ENCODE data around the gene CD82. TPM values are rescaled to one million over a fixed set of nuclear protein-coding genes. Genes with fewer than 3 reads are reported as not detected.

CD82 gene
- total and polyA plus RNA-seq, 2 of the 13 experiments (the other 11 are each of a cell fraction or from before 2014, with no cell fraction given): 0.05 TPM; not detected in 1

- TF ChIP-seq ZNF549 (CRISPR knock-in tag; IDR thresholded peaks at IDR 0.05) (no peak), PTBP1 (IDR thresholded peaks at IDR 0.05; ENCODE audit: low read depth, low read length, poor library complexity, severe bottlenecking) (no peak), HIVEP1 (CRISPR knock-in tag; IDR thresholded peaks at IDR 0.05) (no peak), GPN1 (CRISPR knock-in tag; IDR thresholded peaks at IDR 0.05; ENCODE audit: borderline replicate concordance) (no peak)
Observed at GRCh38 chr11:44532809-44533208, 32.7 kb upstream of the CD82 start (continued).

DNA sequence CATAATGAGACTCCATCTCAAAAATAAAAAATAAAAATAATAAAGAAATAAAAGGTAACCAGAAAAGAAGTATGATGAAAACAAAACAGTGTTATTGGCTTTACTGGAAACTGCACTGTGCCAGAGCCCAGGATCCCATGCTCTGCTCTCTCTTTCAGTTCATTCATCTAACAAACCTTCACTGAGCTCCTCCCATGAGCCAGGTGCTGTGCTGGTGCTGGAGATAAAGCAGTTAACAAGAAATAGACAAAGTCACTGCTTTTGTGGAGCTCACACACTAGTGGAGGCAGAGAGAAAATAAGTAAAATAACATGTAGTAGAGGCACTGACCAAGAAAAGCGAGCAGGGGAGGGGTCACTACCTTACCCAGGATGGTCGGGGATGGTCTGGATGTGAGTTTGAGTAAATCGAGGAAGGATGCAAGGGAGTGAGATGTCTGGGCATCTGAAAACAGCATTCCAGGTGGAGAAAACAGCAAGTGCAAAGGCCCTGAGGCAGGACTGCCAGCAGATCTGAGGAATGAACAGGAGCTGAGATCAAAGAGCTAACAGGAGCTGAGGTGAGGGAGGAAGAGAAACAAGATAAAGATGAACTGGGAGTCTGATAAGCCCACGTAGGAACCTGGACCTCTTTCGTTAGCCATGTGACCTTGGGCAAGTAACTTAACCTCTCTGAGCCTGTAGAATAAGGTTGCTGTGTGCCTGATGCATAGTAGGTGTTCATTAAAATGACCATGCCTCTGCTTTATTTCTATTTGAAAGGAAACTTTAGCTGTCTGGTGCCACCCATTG is 31.3 kb upstream of the CD82 start:
- no peak overlapping the region for H3K4me2 ChIP-seq (ENCODE audit: low read depth, low read length)
- no peak overlapping the region for H2AFZ ChIP-seq (ENCODE audit: low read length)
- no peak for TF ChIP-seq ZNF225 (CRISPR knock-in tag; IDR thresholded peaks at IDR 0.05)
- TF ChIP-seq ZNF678 (CRISPR knock-in tag; IDR thresholded peaks at IDR 0.05): no peak
- TF ChIP-seq ZNF12 (CRISPR knock-in tag; IDR thresholded peaks at IDR 0.05): no peak
- TF ChIP-seq NR0B2 (CRISPR knock-in tag; IDR thresholded peaks at IDR 0.05): no peak
- TF ChIP-seq PCBP2 (optimal IDR thresholded peaks at IDR 0.05; ENCODE audit: low read depth, low read length, poor library complexity, severe bottlenecking): no peak
- TF ChIP-seq JDP2 (CRISPR knock-in tag; IDR thresholded peaks at IDR 0.05; ENCODE audit: borderline replicate concordance): no peak
- TF ChIP-seq ZNF296 (CRISPR knock-in tag; conservative IDR thresholded peaks at IDR 0.05): no peak
- TF ChIP-seq PAWR (CRISPR knock-in tag; IDR thresholded peaks at IDR 0.05; ENCODE audit: borderline replicate concordance): no peak
- TF ChIP-seq HDAC6 (IDR thresholded peaks at IDR 0.05; ENCODE audit: low read depth, low read length): no peak
- TF ChIP-seq MLLT10 (CRISPR knock-in tag; IDR thresholded peaks at IDR 0.05): no peak
- DNase-seq (ENCODE audit: low spot score): no peak
- H3K27ac ChIP-seq (ENCODE audit: extremely low read length, insufficient read depth, low read length): no peak overlapping the region
- H3K9ac ChIP-seq (ENCODE audit: insufficient read depth, low read depth, low read length): no peak overlapping the region
- no TSS peak for BruUV-seq (replicated peaks)
- POLR2A ChIA-PET: no interaction called here
- in situ Hi-C loops (cut with HindIII; ENCODE audit: extremely low pct_ligation_motif_present, low pct_unique_long_range_greater_than_20kb): loop anchor here (10.0 to 25.0 kb wide), 2 partner anchors 247 to 439 kb away; partner anchors contain the start of gene EXT2
- no peaks in the 10 kb centered on the region for H3K36me3 ChIP-seq (replicated peaks in 1 of 2; ENCODE audit: control insufficient read depth in 1 of 2, insufficient read depth in 2 of 2, low read length in 2 of 2)
- H3K9me3 ChIP-seq (ENCODE audit: low read length): no peaks in the 10 kb centered on the region
- CTCF ChIA-PET (ENCODE audit: low intra/inter-chr PET ratio, low total read pairs): no interaction called here
- H3K27me3 ChIP-seq (ENCODE audit: control insufficient read depth in 1 of 2, insufficient read depth in 2 of 2, low read length in 2 of 2): peaks cover 2 to 4% of the 10 kb centered on the region in 2 experiments; a peak in 3 of 5 replicates
- no peak for FAIRE-seq
- intact Hi-C loops (cut with micrococcal nuclease; ENCODE audit: unreplicated experiment): no loop called here
- no peak overlapping the region for H3K4me3 ChIP-seq (replicated peaks in 1 of 3; ENCODE audit: insufficient read depth in 1 of 3, low read depth in 2 of 3, low read length in 3 of 3)
- H3K4me1 ChIP-seq (ENCODE audit: insufficient read depth, low read length): no peaks in the 10 kb centered on the region
- no peaks in the 10 kb centered on the region for H4K20me1 ChIP-seq (ENCODE audit: insufficient read depth, low read length)
- no peaks in the 10 kb centered on the region for H3K79me2 ChIP-seq (ENCODE audit: insufficient read depth, low read length)
- ATAC-seq: no peak
- WGBS (ENCODE audit: low lambda C conversion rate): under 1% methylated on average over 5 of the region's 5 CpGs
